ENCODE measurements around the gene MUS81.
"Not testable (repeated sequence)": the region's sequence is repeated elsewhere in the genome, so short reads cannot be mapped to it uniquely, and the experiment has no call there.

Gene MUS81

DNA sequence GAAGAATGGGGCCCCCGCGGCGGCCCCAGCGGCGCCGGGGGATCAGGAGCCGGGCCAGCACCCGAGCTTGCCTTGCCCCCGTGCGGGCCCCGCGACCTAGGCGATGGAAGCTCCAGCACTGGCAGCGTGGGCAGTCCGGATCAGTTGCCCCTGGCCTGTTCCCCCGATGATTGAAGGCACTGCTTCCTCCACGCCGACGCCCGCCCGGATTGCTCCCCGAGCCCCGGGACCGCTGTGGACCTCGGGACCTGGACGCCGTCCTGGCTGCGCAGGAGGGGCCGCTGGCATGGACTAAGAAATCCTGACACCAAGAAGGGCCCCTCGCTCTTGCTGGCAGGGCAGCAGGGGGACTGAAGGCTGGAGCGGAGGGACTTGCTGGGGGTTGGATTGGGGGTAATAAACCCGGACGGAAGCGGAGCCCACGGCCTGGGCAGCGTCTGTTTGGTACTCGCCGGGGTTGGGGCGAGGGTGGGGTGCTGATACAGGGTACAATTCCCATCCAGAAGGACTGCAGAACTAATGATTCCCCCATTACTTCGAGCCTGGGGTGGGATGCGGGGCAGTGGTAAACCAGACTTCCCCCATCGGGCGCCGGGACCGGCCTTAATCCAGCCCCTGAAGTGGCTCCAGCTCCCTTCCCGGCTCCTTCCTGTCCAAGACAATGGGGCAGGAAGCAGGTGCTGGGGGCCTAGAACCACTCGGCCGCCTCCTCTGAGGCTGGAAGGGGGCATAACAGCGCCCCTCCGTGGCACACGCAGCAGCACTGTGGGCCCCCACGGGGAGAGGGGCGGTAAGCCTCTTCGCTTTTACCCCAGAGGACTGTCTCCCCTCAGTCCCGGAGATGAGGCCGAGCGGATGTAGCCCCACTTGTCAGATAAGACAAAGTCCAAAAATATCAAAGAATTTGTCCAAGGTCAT, 31.2 kb downstream of the MUS81 start:
- peak; percentile 84 for DNase-seq (ENCODE audit: low read depth)
- TF ChIP-seq, protein P1, sequence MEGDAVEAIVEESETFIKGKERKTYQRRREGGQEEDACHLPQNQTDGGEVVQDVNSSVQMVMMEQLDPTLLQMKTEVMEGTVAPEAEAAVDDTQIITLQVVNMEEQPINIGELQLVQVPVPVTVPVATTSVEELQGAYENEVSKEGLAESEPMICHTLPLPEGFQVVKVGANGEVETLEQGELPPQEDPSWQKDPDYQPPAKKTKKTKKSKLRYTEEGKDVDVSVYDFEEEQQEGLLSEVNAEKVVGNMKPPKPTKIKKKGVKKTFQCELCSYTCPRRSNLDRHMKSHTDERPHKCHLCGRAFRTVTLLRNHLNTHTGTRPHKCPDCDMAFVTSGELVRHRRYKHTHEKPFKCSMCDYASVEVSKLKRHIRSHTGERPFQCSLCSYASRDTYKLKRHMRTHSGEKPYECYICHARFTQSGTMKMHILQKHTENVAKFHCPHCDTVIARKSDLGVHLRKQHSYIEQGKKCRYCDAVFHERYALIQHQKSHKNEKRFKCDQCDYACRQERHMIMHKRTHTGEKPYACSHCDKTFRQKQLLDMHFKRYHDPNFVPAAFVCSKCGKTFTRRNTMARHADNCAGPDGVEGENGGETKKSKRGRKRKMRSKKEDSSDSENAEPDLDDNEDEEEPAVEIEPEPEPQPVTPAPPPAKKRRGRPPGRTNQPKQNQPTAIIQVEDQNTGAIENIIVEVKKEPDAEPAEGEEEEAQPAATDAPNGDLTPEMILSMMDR (IDR thresholded peaks at IDR 0.05; ENCODE audit: low read depth, low read length), result peak; percentile 53
- TF ChIP-seq MYC (IDR thresholded peaks at IDR 0.05; ENCODE audit: low read depth, low read length), result peak; percentile 78
- peak; percentile 10 for TF ChIP-seq POLR2A (IDR thresholded peaks at IDR 0.05; ENCODE audit: extremely low read depth, insufficient read length)
- TF ChIP-seq, protein P2, sequence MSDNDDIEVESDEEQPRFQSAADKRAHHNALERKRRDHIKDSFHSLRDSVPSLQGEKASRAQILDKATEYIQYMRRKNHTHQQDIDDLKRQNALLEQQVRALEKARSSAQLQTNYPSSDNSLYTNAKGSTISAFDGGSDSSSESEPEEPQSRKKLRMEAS (IDR thresholded peaks at IDR 0.05; ENCODE audit: low read depth, low read length), result peak; percentile 47; the same call in 1 of the 2 replicates
- H3K4me3 ChIP-seq (ENCODE audit: low read depth, low read length), result peak overlapping the region; percentile 78

DNA sequence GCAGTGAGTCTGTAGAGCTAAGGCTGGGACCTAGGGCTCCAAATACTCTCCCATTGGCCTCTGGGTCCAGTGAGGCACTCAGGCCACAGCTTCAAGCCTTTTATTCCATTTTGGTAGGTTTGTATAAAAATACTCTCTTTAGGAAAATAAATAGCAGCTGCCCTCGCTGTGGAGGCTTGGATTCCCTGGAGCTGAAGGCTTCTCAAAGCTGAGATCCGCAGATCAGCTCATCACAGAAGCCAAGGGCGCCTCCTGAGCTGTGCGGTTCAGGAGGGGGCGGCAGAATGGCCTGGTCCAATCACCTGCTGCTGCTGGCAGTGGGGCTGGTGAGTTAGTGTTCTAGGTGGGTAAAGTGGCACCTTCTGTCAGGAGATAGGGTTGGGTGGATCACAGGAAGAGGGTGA, 31.9 kb downstream of the MUS81 start:
- peak overlapping the region; percentile 78 for H3K4me3 ChIP-seq (ENCODE audit: low read depth, low read length)
- DNase-seq (ENCODE audit: low read depth), result not testable (repeated sequence)

DNA sequence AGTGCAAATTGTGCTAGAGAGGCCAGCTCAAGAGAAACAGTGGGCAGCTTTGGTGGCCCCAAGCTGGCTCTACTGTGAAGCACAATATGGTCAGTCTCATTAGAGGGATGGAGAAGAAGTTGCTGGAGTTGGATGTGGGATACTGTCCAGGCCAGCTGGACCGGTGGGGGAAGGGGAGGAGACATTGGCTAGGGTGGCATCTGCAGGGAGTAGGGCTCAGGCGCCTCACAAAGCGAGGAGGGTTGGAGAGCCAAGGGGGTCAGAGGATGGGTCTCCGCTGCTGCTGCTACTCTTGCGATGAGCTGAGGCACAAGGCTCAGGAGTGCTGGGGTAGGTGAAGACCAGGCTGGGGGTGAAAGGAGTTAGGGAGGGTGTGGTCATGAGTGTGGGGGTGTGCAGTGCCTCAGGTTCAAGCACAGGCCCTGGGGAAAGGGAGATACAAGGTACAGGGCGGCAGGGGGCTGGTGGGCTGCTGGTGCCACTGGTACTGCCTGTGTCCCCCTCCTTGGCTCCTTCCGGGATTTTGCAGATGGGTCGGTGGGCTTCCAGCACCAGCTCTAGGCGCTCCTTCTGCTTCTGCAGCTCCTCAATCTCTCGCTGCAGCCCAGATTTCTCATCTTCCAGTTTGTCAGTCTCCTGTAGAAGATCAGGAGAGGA, 32.6 kb downstream of the MUS81 start:
- DNase-seq (ENCODE audit: low read depth), result no peak
- TF ChIP-seq, protein P1 (IDR thresholded peaks at IDR 0.05; ENCODE audit: low read depth, low read length), result no peak
- H3K4me3 ChIP-seq (ENCODE audit: low read depth, low read length), result peak overlapping the region; percentile 78

DNA sequence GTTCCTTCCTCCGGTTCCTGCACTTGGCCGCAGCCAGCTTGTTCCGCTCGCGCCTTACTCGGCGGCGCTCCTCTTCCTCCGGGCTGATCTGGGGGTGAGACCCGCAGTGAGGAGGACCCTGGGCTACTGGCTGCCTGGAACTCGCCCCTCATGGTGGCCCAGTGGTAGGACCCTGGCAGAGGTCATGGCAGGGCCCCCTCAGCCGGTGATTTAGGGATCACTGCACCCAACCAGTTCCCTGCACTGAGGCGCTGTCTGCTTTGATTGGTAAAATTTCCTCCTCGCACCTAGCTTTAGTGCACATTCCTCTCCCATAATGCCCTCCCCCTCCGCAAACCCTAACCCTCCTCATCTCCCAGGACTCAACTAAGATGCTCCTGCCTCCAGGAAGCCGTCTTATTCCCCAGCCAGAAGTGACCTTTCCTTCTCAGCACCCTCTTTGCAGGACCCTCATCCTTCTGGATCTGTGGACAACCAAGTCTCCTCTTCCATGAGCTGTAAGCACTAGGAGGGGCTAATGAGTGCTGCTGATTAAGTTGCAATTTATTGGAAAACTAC, 33.9 kb downstream of the MUS81 start:
- TF ChIP-seq MYC (IDR thresholded peaks at IDR 0.05; ENCODE audit: low read depth, low read length) (no peak), POLR2A (IDR thresholded peaks at IDR 0.05; ENCODE audit: extremely low read depth, insufficient read length) (no peak)
- TF ChIP-seq, protein P2 (IDR thresholded peaks at IDR 0.05; ENCODE audit: low read depth, low read length), result no peak
- TF ChIP-seq, protein P1 (IDR thresholded peaks at IDR 0.05; ENCODE audit: low read depth, low read length), result no peak
- H3K4me3 ChIP-seq (ENCODE audit: low read depth, low read length), result no peak overlapping the region
- DNase-seq (ENCODE audit: low read depth), result no peak

DNA sequence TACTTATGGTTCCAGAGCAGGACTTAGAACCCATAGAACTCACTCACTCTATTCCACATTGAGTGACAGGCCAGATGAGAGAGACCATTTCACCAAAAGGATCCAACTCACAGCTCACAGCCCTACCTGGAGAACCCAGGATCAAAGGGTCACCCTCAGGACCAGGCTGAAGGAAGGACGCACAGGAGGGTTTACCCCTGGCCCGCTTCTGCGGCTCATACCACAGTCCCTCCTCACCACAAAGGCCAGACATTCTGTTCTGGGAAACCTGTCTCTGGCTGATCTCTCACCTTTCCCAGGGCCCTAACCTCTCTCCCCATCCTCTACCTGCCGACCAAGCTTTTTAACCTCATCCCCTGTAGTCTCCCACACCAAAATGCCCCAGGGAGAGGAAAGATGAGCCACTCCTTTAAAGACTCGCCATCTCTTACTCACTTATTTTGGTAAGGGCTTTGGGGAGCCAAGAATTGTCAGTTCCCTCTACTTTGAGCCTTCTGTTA, 35.3 kb downstream of the MUS81 start:
- no peak for DNase-seq (ENCODE audit: low read depth)
- no peak overlapping the region for H3K4me3 ChIP-seq (ENCODE audit: low read depth, low read length)
- TF ChIP-seq POLR2A (IDR thresholded peaks at IDR 0.05; ENCODE audit: extremely low read depth, insufficient read length), result no peak
- TF ChIP-seq, protein P1 (IDR thresholded peaks at IDR 0.05; ENCODE audit: low read depth, low read length), result no peak

DNA sequence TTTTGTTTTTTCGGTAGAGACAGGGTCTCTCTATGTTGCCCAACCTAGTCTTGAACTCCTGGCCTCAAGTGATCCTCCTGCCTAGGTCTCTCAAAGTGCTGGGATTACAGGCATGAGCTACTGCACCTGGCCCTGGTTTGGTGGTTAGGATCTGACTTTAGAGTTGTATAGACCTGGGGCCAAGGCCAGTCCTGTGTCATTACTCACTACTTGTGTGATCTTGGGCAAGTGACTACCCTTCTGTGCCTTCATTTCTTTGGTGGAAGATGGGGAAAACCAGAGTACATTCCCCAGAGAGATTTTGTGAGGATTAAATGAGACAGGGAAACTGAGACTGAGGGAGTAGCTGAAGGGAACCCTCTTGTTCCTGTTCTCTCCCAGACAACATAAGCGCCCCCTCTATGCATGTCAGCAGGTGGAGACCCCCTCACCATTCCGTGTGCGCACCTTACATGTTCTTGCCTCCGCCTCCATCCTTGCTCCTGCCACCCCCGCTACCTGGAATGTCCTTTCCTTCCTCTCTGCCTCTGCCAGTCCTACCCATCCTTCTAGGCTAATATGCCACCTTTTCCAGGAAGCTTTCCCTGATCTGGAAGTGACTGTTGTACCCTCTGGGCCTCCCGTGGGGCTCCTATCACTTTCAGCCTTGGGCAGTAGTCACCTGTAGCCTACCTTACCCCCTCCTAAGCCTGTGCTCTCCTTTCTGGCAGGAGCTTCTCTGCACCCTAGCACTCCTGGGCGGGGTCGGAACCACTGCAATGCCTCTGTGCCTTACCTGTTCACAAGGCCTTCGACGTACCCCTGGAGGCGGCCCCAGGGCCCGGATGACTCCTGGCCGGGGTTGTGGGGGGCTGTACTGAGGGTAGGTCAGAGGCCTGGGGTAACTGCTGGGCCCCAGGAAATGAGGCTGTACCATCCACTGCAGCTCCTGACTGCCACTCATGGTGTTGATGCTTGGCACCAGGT, 36.1 kb downstream of the MUS81 start:
- H3K4me3 ChIP-seq (ENCODE audit: low read depth, low read length), result no peak overlapping the region
- no peak for DNase-seq (ENCODE audit: low read depth)
- TF ChIP-seq, protein P2 (IDR thresholded peaks at IDR 0.05; ENCODE audit: low read depth, low read length), result no peak
- TF ChIP-seq POLR2A (IDR thresholded peaks at IDR 0.05; ENCODE audit: extremely low read depth, insufficient read length) (no peak), MYC (IDR thresholded peaks at IDR 0.05; ENCODE audit: low read depth, low read length) (no peak)
- TF ChIP-seq, protein P1 (IDR thresholded peaks at IDR 0.05; ENCODE audit: low read depth, low read length), result no peak

Data from NB4 (cell line).